ENCODE measurements around the gene CLDN11.

CLDN11 gene

GRCh38 chr3:170437696-170438407, 19.2 kb downstream of the CLDN11 start:
- ATAC-seq (ENCODE audit: low read depth) (no peak), DNase-seq (ENCODE audit: low spot score in 2 of 2) (no peak)
- no peak overlapping the region for H3K4me3 Mint-ChIP-seq
- H3K27ac Mint-ChIP-seq, result no peak overlapping the region
- no peaks in the 10 kb centered on the region for H3K4me1 Mint-ChIP-seq
- H3K36me3 Mint-ChIP-seq, result no peaks in the 10 kb centered on the region
- no peaks in the 10 kb centered on the region for H3K9me3 Mint-ChIP-seq
- peaks cover 4% of the 10 kb centered on the region for H3K27me3 Mint-ChIP-seq

DNA sequence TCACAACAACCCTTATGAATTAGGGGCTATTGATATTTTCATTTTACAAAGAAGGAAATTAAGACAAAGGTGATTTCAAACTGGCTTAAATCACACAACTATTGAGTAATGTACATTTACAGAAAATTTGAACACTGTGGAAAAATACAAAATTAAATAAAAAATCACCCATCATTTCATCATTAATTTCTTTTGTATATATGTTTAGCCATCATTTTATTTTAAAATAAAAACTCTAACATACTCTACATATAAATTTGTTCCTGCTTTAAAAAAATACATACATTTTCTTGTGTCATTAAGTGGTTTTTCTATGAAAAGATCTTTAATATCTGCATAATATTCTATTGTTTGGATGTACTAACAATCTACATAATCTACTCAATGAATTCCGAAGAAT, 20.2 kb downstream of the CLDN11 start:
- Mint-ChIP-seq H3K27me3 (peaks cover 4% of the 10 kb centered on the region), H3K9me3 (no peaks in the 10 kb centered on the region), H3K4me3 (no peak overlapping the region), H3K4me1 (no peaks in the 10 kb centered on the region), H3K27ac (no peak overlapping the region), H3K36me3 (no peaks in the 10 kb centered on the region)
- no peak for ATAC-seq (ENCODE audit: low read depth)
- DNase-seq (ENCODE audit: low spot score in 2 of 2), result no peak

GRCh38 chr3:170440344-170440743, 21.7 kb downstream of the CLDN11 start:
- H3K4me3 Mint-ChIP-seq, result no peak overlapping the region
- H3K27me3 Mint-ChIP-seq, result peaks cover 4% of the 10 kb centered on the region
- no peak overlapping the region for H3K27ac Mint-ChIP-seq
- H3K4me1 Mint-ChIP-seq, result no peaks in the 10 kb centered on the region
- ATAC-seq (ENCODE audit: low read depth) (no peak), DNase-seq (ENCODE audit: low spot score in 2 of 2) (no peak)
- no peaks in the 10 kb centered on the region for H3K9me3 Mint-ChIP-seq
- H3K36me3 Mint-ChIP-seq, result no peaks in the 10 kb centered on the region

DNA sequence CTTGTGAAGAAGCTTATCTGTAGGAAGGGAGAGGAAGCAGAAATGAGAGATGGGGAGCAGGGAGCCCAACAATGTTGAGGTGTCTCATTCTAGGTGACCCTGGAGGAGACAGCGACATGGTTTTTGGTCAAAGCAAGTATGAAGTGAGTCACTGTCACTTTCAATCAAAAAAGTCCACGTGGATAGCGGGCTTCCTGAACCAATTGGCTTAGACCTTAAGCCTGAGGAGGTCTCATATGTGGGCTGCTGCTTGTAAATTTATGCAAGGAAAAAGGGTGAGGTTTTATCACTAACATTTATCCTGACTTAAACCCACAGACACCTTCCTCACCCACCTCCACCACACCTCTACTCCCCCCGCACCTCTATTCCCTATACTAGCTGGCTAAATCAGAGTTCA, 22.7 kb downstream of the CLDN11 start:
- Mint-ChIP-seq H3K4me1 (no peaks in the 10 kb centered on the region), H3K9me3 (no peaks in the 10 kb centered on the region), H3K27ac (no peak overlapping the region), H3K27me3 (peaks cover 4% of the 10 kb centered on the region), H3K4me3 (no peak overlapping the region), H3K36me3 (no peaks in the 10 kb centered on the region)
- ATAC-seq (ENCODE audit: low read depth) (no peak), DNase-seq (ENCODE audit: low spot score in 2 of 2) (no peak)

DNA sequence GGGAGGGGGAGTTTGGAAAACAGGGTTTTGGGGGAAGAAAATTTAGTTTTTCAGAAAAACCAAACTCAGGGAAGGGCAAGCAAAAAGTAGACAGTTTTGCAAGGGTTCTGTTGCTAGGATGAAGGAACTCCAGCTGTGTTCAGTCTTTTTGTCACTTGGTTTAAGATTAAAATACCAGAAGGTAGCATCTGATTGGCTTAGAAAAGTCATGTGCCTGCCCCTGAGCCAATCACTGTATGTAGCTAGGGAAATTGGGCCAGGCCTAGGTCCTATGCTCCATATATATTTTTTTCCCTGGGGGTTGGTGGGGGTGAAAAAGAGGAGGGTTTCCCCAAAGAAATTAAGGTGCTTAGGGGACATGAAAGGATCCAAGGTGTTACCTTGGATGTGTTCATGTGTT, 24.3 kb downstream of the CLDN11 start:
- Mint-ChIP-seq H3K27ac (no peak overlapping the region), H3K27me3 (peaks cover 4% of the 10 kb centered on the region), H3K4me1 (peaks cover under 1% of the 10 kb centered on the region), H3K9me3 (no peaks in the 10 kb centered on the region), H3K36me3 (no peaks in the 10 kb centered on the region), H3K4me3 (no peak overlapping the region)
- DNase-seq (ENCODE audit: low spot score in 2 of 2) (no peak), ATAC-seq (ENCODE audit: low read depth) (no peak)

DNA sequence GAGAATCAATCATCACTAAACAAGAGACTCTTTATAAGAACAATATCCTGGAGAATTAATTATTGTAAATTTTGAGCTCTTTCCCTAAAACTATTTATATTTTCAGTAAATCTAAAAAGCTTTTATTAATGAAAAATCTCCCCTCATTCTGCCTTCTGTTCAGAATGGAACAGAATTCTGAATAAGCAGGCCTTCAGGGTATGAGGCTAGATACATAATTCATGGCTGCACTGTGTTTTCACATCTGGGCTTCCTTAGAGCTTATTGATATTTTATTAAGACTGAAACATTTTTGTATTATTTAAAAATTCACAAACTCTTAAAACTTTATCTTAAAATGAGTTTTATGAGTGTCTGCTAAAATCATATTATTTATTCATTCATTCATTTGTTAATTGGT, 24.8 kb downstream of the CLDN11 start:
- no peak for ATAC-seq (ENCODE audit: low read depth)
- Mint-ChIP-seq H3K27ac (no peak overlapping the region), H3K36me3 (no peaks in the 10 kb centered on the region), H3K4me1 (peaks cover 3% of the 10 kb centered on the region), H3K4me3 (no peak overlapping the region), H3K9me3 (no peaks in the 10 kb centered on the region), H3K27me3 (peaks cover 4% of the 10 kb centered on the region)
- DNase-seq (ENCODE audit: low spot score in 2 of 2), result no peak

DNA sequence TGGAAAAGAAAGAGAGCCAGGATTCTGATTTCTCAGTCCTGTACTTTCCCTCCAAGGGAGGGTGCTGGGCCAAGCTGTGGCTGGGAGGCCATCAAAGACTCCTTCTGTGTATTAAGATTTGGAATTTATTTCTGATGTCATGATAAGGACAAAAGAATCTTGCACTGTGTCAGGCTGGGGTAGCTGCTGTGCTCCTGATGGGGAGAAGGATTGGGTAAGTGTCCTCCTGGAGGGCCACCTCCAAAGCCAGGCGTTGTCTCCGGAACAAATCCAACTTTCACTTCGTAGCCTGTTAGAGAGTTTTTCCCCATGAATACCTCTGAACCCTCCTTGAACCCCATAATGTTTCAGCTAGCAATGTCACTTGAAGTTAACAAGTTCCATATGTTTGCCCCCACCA, 29.9 kb downstream of the CLDN11 start:
- no peaks in the 10 kb centered on the region for H3K9me3 Mint-ChIP-seq
- DNase-seq (ENCODE audit: low spot score in 2 of 2) (no peak), ATAC-seq (ENCODE audit: low read depth) (no peak)
- H3K4me3 Mint-ChIP-seq, result no peak overlapping the region
- H3K27ac Mint-ChIP-seq, result no peak overlapping the region
- no peaks in the 10 kb centered on the region for H3K27me3 Mint-ChIP-seq
- no peaks in the 10 kb centered on the region for H3K36me3 Mint-ChIP-seq
- peaks cover 3% of the 10 kb centered on the region for H3K4me1 Mint-ChIP-seq

DNA sequence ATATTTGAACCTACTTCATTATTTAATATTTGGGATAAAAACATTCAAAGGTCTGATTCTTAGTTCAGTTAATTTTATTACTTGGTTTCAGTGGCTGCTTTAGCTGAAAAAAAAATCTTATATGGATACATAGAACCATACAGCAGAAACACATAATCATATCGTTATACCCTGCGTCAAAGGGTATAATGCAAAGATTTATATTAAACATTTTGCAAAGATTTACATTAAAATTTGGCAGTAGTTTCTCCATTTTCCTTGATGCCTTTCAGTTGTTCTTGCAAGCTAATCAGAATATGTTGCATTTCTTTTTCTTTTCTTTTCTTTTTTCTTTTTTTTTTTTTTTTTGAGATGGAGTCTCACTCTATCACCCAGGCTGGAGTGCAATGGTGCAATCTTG, 31.4 kb downstream of the CLDN11 start:
- no peaks in the 10 kb centered on the region for H3K27me3 Mint-ChIP-seq
- peaks cover 3% of the 10 kb centered on the region for H3K4me1 Mint-ChIP-seq
- no peaks in the 10 kb centered on the region for H3K36me3 Mint-ChIP-seq

DNA sequence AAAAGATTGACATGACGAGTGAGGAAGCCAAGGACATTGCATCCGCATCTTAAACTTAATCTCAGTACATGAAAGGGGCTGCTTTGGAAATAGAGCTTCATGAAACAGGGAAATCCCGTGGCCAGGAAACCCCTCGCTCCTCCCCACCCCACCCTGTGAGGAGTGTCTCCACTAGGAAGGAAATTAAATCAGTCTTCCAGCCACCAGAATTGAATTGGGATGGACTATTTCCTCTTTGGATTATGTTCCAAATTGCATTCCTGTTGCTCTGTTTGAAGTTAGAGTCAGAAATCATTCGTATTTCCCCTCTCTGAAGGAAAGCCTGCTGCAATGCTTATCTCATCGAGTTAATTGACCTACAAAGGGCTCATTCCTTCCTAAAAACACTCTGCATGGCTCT, 35.8 kb downstream of the CLDN11 start:
- H3K36me3 Mint-ChIP-seq, result peaks cover 2% of the 10 kb centered on the region
- no peak for ATAC-seq (ENCODE audit: low read depth)
- H3K27ac Mint-ChIP-seq, result no peak overlapping the region
- no peaks in the 10 kb centered on the region for H3K4me1 Mint-ChIP-seq
- H3K4me3 Mint-ChIP-seq, result no peak overlapping the region
- peaks cover 2% of the 10 kb centered on the region for H3K9me3 Mint-ChIP-seq
- DNase-seq (ENCODE audit: low spot score in 2 of 2), result no peak
- peaks cover 5% of the 10 kb centered on the region for H3K27me3 Mint-ChIP-seq

More for the DNA sequence above, 31.4 kb downstream of the CLDN11 start:
- no peak for ATAC-seq (ENCODE audit: low read depth)
- no peaks in the 10 kb centered on the region for H3K9me3 Mint-ChIP-seq
- H3K27ac Mint-ChIP-seq, result no peak overlapping the region
- no peak for DNase-seq (ENCODE audit: low spot score in 2 of 2)
- no peak overlapping the region for H3K4me3 Mint-ChIP-seq

- Mint-ChIP-seq H3K9me3 (peaks cover 2% of the 10 kb centered on the region), H3K27me3 (peaks cover 15% of the 10 kb centered on the region), H3K4me3 (no peak overlapping the region)
These were observed 39.6 kb downstream of the CLDN11 start for GRCh38 chr3:170458285-170458684.

DNA sequence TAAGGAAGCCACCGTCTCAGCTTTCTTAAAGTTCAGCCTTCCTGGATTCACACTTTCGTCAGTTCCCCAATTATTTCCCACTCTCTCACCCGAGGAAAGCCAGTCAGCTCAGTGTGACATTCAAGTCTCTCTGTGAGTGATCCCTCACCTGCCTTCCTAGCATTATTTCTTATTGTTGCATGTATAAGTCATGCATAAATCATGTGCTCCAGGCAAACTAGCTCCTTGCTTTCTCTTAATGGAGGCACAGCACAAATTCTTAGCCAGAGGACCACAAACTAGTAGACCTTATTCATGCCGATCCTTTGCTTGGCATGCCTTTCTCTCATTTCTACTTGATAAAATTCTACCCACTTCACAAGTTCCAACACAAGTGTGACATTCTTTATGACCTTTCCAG, 44.3 kb downstream of the CLDN11 start:
- Mint-ChIP-seq H3K36me3 (no peaks in the 10 kb centered on the region), H3K4me1 (no peaks in the 10 kb centered on the region), H3K4me3 (no peak overlapping the region), H3K27ac (no peak overlapping the region), H3K9me3 (no peaks in the 10 kb centered on the region), H3K27me3 (peaks cover 14% of the 10 kb centered on the region)
- no peak for DNase-seq (ENCODE audit: low spot score in 2 of 2)
- no peak for ATAC-seq (ENCODE audit: low read depth)

More at GRCh38 chr3:170458285-170458684, 39.6 kb downstream of the CLDN11 start:
- Mint-ChIP-seq H3K27ac (no peak overlapping the region), H3K4me1 (no peaks in the 10 kb centered on the region), H3K36me3 (peaks cover 2% of the 10 kb centered on the region)
- ATAC-seq (ENCODE audit: low read depth), result no peak
- DNase-seq (ENCODE audit: low spot score in 2 of 2), result no peak

DNA sequence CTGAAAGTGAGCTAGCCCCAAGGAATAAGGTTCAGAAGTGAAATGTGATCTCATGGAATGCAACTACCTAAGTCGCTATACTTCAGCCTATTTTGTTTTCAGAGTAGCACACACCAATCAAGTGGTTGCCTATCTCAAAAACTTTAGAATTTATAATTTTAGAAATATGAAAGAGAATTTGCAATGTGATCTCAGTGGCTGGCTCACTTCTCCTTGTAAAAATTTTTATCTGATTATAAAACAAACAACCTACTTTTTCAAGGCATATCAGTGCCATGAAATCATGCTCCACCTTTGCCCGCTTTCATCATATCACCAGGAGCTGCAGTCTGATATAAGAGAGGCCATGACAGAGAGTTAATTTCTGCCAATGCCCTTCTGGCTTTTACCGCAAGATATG, 47.3 kb downstream of the CLDN11 start:
- Mint-ChIP-seq H3K36me3 (no peaks in the 10 kb centered on the region), H3K27ac (no peak overlapping the region), H3K27me3 (peaks cover 18% of the 10 kb centered on the region), H3K4me1 (no peaks in the 10 kb centered on the region), H3K4me3 (no peak overlapping the region), H3K9me3 (no peaks in the 10 kb centered on the region)
- ATAC-seq (ENCODE audit: low read depth) (no peak), DNase-seq (ENCODE audit: low spot score in 2 of 2) (no peak)

DNA sequence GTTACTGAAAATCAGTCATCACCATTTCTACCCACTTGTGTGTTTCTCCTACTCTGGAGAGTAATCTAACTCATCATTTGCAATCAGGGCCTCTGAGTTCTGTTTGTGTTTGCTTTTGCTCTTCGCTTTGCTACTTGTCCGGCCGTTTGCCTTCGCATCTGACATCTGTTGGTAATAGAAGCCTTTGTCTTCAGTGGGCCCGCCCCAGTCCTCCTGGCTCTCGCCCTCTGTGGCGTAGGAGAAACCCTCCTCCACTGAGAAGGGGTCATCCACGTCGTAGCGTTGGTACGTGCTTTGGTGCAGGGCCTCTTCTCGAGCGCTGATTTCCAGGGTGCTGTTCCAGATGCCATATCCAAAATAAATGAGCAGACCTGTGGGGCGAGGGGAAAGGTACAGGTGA, 48.3 kb downstream of the CLDN11 start:
- ATAC-seq (ENCODE audit: low read depth), result no peak
- Mint-ChIP-seq H3K36me3 (no peaks in the 10 kb centered on the region), H3K4me1 (no peaks in the 10 kb centered on the region), H3K9me3 (no peaks in the 10 kb centered on the region), H3K27ac (no peak overlapping the region), H3K27me3 (peaks cover 18% of the 10 kb centered on the region), H3K4me3 (no peak overlapping the region)
- no peak for DNase-seq (ENCODE audit: low spot score in 2 of 2)

- H3K9me3 Mint-ChIP-seq, result no peaks in the 10 kb centered on the region
These were observed 49.0 kb downstream of the CLDN11 start for GRCh38 chr3:170467571-170468147.

More at GRCh38 chr3:170467571-170468147, 49.0 kb downstream of the CLDN11 start:
- Mint-ChIP-seq H3K36me3 (no peaks in the 10 kb centered on the region), H3K4me1 (no peaks in the 10 kb centered on the region), H3K27me3 (peaks cover 16% of the 10 kb centered on the region), H3K27ac (no peak overlapping the region), H3K4me3 (no peak overlapping the region)
- DNase-seq (ENCODE audit: low spot score in 2 of 2) (no peak), ATAC-seq (ENCODE audit: low read depth) (no peak)
